ENCODE data around the gene CDADC1.

DNA sequence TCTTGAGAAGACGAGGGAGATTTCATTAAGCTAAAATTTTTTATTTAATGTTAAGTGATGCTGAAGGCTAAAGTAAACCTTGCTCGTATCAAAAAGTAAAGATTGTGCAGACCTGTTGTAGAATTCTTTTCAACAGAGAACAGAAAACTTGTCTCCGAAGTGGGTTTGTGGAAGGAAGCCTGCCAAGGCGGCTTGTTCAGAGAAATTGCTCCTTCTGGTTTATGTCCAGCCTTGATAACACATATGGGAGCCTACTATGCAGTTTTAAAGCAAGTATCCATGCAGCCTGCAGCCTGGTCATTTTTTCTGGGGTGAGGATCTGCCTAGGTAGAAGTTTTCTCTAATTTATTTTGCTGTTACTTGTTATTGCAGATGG is 26.1 kb upstream of the CDADC1 start:
- TF ChIP-seq, protein P1, sequence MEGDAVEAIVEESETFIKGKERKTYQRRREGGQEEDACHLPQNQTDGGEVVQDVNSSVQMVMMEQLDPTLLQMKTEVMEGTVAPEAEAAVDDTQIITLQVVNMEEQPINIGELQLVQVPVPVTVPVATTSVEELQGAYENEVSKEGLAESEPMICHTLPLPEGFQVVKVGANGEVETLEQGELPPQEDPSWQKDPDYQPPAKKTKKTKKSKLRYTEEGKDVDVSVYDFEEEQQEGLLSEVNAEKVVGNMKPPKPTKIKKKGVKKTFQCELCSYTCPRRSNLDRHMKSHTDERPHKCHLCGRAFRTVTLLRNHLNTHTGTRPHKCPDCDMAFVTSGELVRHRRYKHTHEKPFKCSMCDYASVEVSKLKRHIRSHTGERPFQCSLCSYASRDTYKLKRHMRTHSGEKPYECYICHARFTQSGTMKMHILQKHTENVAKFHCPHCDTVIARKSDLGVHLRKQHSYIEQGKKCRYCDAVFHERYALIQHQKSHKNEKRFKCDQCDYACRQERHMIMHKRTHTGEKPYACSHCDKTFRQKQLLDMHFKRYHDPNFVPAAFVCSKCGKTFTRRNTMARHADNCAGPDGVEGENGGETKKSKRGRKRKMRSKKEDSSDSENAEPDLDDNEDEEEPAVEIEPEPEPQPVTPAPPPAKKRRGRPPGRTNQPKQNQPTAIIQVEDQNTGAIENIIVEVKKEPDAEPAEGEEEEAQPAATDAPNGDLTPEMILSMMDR (IDR thresholded peaks at IDR 0.05): no peak
- no peak for TF ChIP-seq POLR2A (IDR thresholded peaks at IDR 0.05)

Measured in right lobe of liver (tissue), 4 donors.